SK-N-MC (cell line): Measurements from ENCODE around the gene MSH6.

Source experiments
- DNase-seq: peaks from one replicate; pipeline ENCODE4 v3.0.0-alpha.2; 2011; ENCODE audit warnings: low read depth, low spot score
- H3K27ac ChIP-seq: fragments of 200-600 bp; sonication (generic); 2 replicates; pipeline ENCODE4 v1.5.1; 2016; ENCODE audit warnings: mixed run types
- H3K36me3 ChIP-seq: fragments of 200-600 bp; sonication (generic); 2 replicates; pipeline ENCODE4 v1.6.1; 2017; ENCODE audit warnings: antibody characterized with exemption, low read length, mixed read lengths; ENCODE audit not compliant: insufficient read depth
- H3K4me3 ChIP-seq: fragments of 200-600 bp; sonication (generic); 2 replicates; pipeline ENCODE4 v1.5.1; 2016
- H3K9ac ChIP-seq: fragments of 200-600 bp; sonication (generic); 2 replicates; pipeline ENCODE4 v1.8.0; 2017; ENCODE audit warnings: mixed run types, mixed read lengths; ENCODE audit not compliant: insufficient read length
- H3K9me3 ChIP-seq: fragments of 200-600 bp; sonication (generic); 2 replicates; pipeline ENCODE4 v1.6.1; 2017; ENCODE audit warnings: low read depth, mild to moderate bottlenecking, antibody characterized with exemption, low read length, moderate library complexity, mixed read lengths
- EZH2 ChIP-seq: fragments of 200-600 bp; sonication (generic); IDR thresholded peaks from one replicate; pipeline ENCODE4 v1.6.1; 2017; ENCODE audit warnings: antibody characterized with exemption
- FOXP2 ChIP-seq: optimal IDR thresholded peaks from 2 replicates; pipeline ENCODE3; 2011; ENCODE audit warnings: mild to moderate bottlenecking, moderate library complexity; ENCODE audit not compliant: insufficient read depth; ENCODE audit errors: extremely low read length, control extremely low read depth
- POLR2AphosphoS5 ChIP-seq: IDR thresholded peaks from 2 replicates; pipeline ENCODE4 v1.6.1; 2012; ENCODE audit warnings: mild to moderate bottlenecking, low read depth, low read length, borderline replicate concordance

MSH6 gene

DNA sequence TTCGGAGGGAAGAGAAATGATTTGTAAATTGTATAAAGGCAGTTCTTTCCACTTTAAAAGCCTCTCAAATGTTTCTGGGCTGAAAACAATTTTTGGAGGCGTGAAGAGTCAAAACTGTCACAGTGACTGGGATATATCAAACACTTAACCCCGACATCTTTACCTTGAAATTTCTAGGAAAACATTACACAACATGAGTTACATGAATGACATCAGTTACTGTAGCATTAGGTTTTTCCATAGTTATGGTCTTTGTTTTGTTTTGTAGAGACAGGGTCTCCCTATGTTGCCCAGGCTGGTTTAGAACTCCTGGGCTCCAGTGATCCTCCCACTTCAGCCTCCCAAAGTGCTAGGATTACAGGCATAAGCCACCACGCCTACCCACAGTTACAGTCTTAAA is 25.7 kb downstream of the MSH6 start:
- DNase-seq, result no peak
- Histone ChIP-seq H3K4me3 (no peak overlapping the region), H3K9me3 (no peaks in the 10 kb centered on the region), H3K9ac (no peak overlapping the region), H3K27ac (peak overlapping the region; percentile 51; the same call in 1 of the 2 replicates), H3K36me3 (peaks cover 96% of the 10 kb centered on the region)
- TF ChIP-seq EZH2 (no peak), POLR2AphosphoS5 (no peak), FOXP2 (no peak)

DNA sequence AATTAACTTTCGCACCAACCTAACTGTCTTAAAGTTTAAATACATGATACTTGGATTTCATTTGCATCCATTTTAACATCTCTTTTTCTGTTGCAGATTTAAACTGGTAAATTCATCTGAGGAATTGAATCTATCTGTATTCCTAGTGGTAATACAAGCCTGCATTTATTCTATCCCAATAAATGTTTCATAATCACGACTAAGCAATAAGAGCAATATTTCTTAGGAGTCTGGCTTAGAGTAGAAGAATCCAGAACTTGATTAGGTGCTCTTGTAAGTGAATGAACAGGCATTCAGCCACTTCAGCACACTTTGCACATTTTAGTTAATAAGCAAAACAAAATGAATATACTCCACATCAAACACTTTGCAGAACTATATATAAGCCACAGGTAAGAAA is 27.0 kb downstream of the MSH6 start:
- H3K9ac ChIP-seq, result no peak overlapping the region
- peak overlapping the region; percentile 51; the same call in 1 of the 2 replicates for H3K27ac ChIP-seq
- H3K36me3 ChIP-seq, result peaks cover 93% of the 10 kb centered on the region
- H3K9me3 ChIP-seq, result no peaks in the 10 kb centered on the region
- no peak overlapping the region for H3K4me3 ChIP-seq
- TF ChIP-seq EZH2 (no peak), FOXP2 (no peak), POLR2AphosphoS5 (no peak)
- no peak for DNase-seq

DNA sequence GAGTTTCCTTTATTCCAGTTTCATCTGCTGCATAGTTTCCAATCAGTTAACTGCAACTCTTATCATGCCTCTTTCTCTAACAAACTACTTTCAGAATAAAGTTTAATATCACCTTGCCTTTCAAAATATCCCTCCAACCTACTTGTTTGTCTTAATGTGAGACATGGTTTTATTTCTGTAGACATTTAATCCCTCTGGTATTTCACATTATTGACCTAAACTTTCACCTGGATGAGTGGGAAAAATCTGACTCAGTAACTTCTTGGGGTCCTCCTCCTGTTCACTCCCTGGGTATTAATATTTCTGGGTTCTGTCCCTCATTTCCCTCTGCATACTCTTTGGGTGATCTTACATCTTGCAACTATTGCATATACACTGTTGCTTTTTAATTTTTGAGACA is 27.9 kb downstream of the MSH6 start:
- Histone ChIP-seq H3K9me3 (no peaks in the 10 kb centered on the region), H3K4me3 (no peak overlapping the region), H3K9ac (no peak overlapping the region), H3K27ac (0 out of 2 replicates have a peak overlapping the region, but pooled peaks have one; percentile 51), H3K36me3 (peaks cover 93% of the 10 kb centered on the region)
- no peak for DNase-seq
- TF ChIP-seq FOXP2 (no peak), EZH2 (no peak), POLR2AphosphoS5 (no peak; the same call in 1 of the 2 replicates)

DNA sequence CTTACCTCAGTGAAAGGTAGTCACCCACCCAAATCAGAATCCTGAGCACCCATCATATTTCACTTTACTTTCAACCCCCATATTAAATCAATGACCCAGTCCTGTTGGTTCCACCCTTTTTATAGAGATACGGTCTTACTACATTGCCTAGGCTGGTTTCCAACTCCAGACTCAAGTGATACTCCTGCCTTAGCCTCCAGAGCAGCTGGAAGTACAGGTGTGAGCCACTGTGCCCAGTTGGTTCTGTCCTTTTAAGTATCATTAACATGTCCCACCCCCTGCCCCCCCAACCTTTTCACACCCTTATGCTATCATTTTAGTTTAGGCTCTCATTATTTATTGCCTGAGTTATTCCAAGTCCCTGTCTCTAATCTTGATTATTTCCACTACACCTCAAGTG is 28.7 kb downstream of the MSH6 start:
- no peak for TF ChIP-seq FOXP2
- TF ChIP-seq POLR2AphosphoS5, result peak; percentile 18; the same call in 1 of the 2 replicates
- TF ChIP-seq EZH2, result no peak
- Histone ChIP-seq H3K9me3 (no peaks in the 10 kb centered on the region), H3K9ac (no peak overlapping the region), H3K4me3 (no peak overlapping the region), H3K27ac (peak overlapping the region; percentile 66; the same call in 1 of the 2 replicates), H3K36me3 (peaks cover 93% of the 10 kb centered on the region)
- no peak for DNase-seq

DNA sequence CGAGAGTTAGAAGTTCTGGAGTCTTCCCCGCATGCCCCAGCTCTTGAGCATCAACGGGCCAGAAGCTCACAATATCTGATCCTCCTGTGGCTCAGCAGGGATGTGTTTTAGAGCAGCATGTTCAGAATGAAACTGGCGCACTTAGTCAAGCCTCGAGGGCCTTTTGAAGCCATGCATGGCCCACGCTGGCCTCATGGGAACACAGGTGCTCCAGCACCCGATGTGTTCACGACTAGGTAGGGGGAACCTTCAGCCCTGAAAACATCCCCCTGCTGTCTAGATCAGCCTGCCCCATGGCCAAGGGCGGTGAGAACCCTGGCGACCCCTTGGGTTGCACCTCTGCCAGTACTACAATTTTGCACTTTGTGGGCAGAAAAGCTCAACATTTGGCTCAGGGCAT is 32.8 kb downstream of the MSH6 start:
- Histone ChIP-seq H3K9ac (no peak overlapping the region), H3K27ac (no peak overlapping the region), H3K4me3 (no peak overlapping the region), H3K9me3 (no peaks in the 10 kb centered on the region), H3K36me3 (peaks cover 93% of the 10 kb centered on the region)
- DNase-seq, result no peak
- TF ChIP-seq POLR2AphosphoS5 (no peak), EZH2 (no peak), FOXP2 (no peak)

DNA sequence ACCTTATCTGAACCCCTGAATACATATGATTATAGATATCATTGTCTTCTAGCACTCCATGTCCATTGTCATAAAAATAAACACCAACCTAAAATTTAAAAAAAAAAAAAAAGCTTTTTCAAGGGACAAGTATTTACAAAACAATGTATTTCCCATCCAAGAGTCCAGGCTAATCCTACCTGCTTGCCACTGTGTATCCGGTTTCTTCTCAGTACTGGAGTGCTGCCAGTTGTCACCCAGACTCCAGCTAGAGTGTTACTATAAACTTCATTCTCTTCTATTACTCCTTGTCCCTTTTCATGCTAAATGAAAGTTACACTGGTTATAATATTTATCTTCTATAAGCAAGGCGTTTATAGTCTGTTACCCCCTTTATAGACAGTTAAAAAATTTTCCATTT is 35.8 kb downstream of the MSH6 start:
- no peak overlapping the region for H3K4me3 ChIP-seq
- no peak overlapping the region for H3K27ac ChIP-seq
- H3K9ac ChIP-seq, result no peak overlapping the region
- H3K9me3 ChIP-seq, result no peaks in the 10 kb centered on the region
- DNase-seq, result no peak
- no peak for TF ChIP-seq POLR2AphosphoS5
- peaks cover 88% of the 10 kb centered on the region for H3K36me3 ChIP-seq

DNA sequence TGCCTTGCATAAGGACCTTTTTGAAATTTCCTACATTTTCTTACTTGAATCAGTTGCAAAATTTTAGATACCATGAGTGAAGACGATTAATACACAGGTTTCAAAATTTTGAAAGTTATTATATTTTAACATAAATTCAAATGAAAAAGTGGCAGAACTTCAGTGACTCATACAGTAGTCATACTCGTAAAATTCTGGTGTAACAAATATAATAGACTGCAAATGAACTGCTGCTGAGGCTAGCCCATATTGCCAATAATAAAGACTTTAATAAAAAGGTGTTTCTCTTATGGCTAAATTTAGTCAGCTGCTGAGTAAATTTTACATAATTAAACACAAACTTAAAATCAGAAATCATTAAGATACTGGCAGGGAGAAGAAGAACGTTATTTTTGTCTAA is 36.9 kb downstream of the MSH6 start:
- H3K9me3 ChIP-seq, result no peaks in the 10 kb centered on the region
- DNase-seq, result no peak
- H3K4me3 ChIP-seq, result no peak overlapping the region
- no peak for TF ChIP-seq FOXP2
- no peak for TF ChIP-seq POLR2AphosphoS5
- no peak for TF ChIP-seq EZH2
- peaks cover 90% of the 10 kb centered on the region for H3K36me3 ChIP-seq
- H3K9ac ChIP-seq, result no peak overlapping the region
- no peak overlapping the region for H3K27ac ChIP-seq

DNA sequence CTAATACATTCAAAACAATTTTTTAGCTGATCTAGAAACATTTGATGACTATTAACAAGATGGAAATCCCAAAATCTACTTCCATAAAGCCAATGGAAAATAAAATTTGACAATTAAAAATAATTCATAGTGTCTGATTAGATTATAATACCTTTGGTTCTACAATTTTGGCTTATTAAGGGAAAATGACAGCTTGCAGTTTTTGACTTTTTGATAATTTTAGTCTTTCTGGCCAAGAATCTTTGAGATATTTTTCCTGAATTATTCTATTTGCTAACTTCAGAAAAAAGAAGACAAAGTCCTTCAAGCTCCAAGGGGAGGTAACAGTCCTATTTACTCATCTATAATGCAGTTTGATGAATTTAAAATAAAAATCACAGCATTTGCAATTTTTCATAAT is 39.6 kb downstream of the MSH6 start:
- H3K9me3 ChIP-seq, result no peaks in the 10 kb centered on the region
- DNase-seq, result no peak
- no peak overlapping the region for H3K27ac ChIP-seq
- peaks cover 80% of the 10 kb centered on the region for H3K36me3 ChIP-seq
- no peak overlapping the region for H3K4me3 ChIP-seq
- H3K9ac ChIP-seq, result no peak overlapping the region
- TF ChIP-seq EZH2 (no peak), FOXP2 (no peak), POLR2AphosphoS5 (no peak)

DNA sequence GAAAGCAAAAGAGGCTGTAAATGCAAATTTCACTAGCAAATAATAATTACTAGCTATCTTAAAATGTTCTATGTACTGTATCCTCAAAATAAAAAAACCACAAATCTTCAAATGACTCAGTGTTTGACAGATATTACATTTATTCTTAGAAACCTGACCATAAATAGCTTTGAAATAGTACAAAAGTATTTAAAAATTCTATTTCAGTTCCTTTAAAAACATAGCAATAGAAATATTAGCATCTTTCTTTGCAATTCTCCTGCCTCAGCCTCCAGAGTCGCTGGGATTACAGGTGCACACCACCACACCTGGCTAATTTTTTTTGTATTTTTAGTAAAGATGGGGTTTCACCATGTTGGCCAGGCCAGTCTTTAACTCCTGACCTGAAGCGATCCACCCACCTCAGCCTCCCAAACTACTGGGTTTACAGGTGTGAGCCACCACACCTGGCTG is 50.6 kb downstream of the MSH6 start:
- Histone ChIP-seq H3K9me3 (no peaks in the 10 kb centered on the region), H3K9ac (no peak overlapping the region), H3K4me3 (no peak overlapping the region), H3K27ac (no peak overlapping the region), H3K36me3 (peaks cover 88% of the 10 kb centered on the region)
- no peak for DNase-seq
- TF ChIP-seq EZH2 (no peak), FOXP2 (no peak), POLR2AphosphoS5 (no peak)
